GM23338 (cell line): ENCODE data around the gene OR8J3.

Experiments
- CREB1 ChIP-seq: fragments of 250-450 bp; sonication (Bioruptor Pico); IDR thresholded peaks from 2 replicates; pipeline ENCODE4 v1.5.0; 2020; ENCODE audit warnings: low read depth, mild to moderate bottlenecking, moderate library complexity
- EZH2 ChIP-seq: fragments of 200-600 bp; sonication (generic); IDR thresholded peaks from one replicate; pipeline ENCODE4 v1.8.0; 2017; ENCODE audit warnings: antibody characterized with exemption, mild to moderate bottlenecking, low read depth; ENCODE audit not compliant: unreplicated experiment
- EZH2phosphoT487 ChIP-seq: fragments of 200-600 bp; sonication (generic); IDR thresholded peaks from one replicate; pipeline ENCODE4 v1.8.1; 2018; ENCODE audit warnings: antibody characterized with exemption; ENCODE audit not compliant: unreplicated experiment
- JUNB ChIP-seq: IDR thresholded peaks from one replicate; pipeline ENCODE4 v1.6.1; 2016; ENCODE audit warnings: antibody characterized with exemption; ENCODE audit not compliant: unreplicated experiment
- NANOG ChIP-seq: IDR thresholded peaks from 2 replicates; pipeline ENCODE4 v1.6.1; 2016; ENCODE audit warnings: antibody characterized with exemption, borderline replicate concordance
- POLR2AphosphoS5 ChIP-seq: IDR thresholded peaks from 2 replicates; pipeline ENCODE4 v1.6.1; 2016; ENCODE audit warnings: antibody characterized with exemption, low read depth
- ZNF114 ChIP-seq: fragments of 250-450 bp; sonication (Bioruptor Pico); IDR thresholded peaks from 2 replicates; pipeline ENCODE4 v1.5.0; 2020; ENCODE audit warnings: mild to moderate bottlenecking, moderate library complexity
- ZNF331 ChIP-seq: fragments of 250-450 bp; sonication (Bioruptor Pico); IDR thresholded peaks from 2 replicates; pipeline ENCODE4 v1.5.0; 2020; ENCODE audit warnings: low read depth, mild to moderate bottlenecking, moderate library complexity
- TF ChIP-seq, protein P1 (sequence below), 2 experiments: fragments of 200-600 bp in 1 of 2; sonication (generic) in 1 of 2; conservative IDR thresholded peaks; 2 replicates each; pipeline versions ENCODE4 v1.5.1 to v1.6.1; 2016 to 2017; ENCODE audit warnings: antibody characterized with exemption in 2 of 2, low read depth in 2 of 2, mild to moderate bottlenecking in 2 of 2, moderate library complexity in 1 of 2
- TF ChIP-seq, protein P2 (sequence below): IDR thresholded peaks from 2 replicates; pipeline ENCODE4 v1.6.1; 2016; ENCODE audit warnings: antibody characterized with exemption
- TF ChIP-seq, protein P3 (sequence below): IDR thresholded peaks from one replicate; pipeline ENCODE4 v1.6.1; 2018; ENCODE audit warnings: antibody characterized with exemption; ENCODE audit not compliant: unreplicated experiment
- TF ChIP-seq, protein P4 (sequence below): fragments of 250-450 bp; sonication (Bioruptor Pico); IDR thresholded peaks from 2 replicates; pipeline ENCODE4 v1.5.0; 2020; ENCODE audit warnings: mild to moderate bottlenecking, moderate library complexity

DNA sequence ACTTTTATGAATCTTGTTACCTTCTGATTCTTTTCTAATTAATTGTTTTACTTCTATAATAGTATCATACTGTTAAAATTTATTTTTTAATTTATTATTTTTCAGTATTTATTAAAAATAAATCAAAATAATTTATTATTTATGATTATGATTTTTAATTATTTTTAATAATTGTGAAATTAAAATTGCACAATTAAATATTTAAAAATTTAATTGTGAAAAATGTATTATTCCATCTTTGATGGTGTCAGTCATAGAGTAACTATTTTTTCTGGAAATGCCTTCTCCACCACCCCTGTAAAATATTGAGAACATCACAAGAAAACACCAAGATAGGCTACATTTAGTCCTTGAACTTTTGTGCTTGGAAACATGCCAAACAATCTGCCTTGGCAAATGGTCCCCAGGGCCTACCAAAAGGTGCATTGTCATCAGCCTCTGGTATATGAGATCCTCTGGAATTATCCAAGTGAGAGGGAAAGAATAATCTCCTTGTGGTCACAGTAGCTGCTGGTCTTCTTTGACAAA lies 36.7 kb downstream of the OR8J3 start, which contains the start of gene OR8H2:
- TF ChIP-seq JUNB: no peak
- TF ChIP-seq, protein P1, sequence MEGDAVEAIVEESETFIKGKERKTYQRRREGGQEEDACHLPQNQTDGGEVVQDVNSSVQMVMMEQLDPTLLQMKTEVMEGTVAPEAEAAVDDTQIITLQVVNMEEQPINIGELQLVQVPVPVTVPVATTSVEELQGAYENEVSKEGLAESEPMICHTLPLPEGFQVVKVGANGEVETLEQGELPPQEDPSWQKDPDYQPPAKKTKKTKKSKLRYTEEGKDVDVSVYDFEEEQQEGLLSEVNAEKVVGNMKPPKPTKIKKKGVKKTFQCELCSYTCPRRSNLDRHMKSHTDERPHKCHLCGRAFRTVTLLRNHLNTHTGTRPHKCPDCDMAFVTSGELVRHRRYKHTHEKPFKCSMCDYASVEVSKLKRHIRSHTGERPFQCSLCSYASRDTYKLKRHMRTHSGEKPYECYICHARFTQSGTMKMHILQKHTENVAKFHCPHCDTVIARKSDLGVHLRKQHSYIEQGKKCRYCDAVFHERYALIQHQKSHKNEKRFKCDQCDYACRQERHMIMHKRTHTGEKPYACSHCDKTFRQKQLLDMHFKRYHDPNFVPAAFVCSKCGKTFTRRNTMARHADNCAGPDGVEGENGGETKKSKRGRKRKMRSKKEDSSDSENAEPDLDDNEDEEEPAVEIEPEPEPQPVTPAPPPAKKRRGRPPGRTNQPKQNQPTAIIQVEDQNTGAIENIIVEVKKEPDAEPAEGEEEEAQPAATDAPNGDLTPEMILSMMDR (conservative IDR thresholded peaks at IDR 0.05; ENCODE audit: low read depth in 2 of 2): no peak
- TF ChIP-seq, protein P2, sequence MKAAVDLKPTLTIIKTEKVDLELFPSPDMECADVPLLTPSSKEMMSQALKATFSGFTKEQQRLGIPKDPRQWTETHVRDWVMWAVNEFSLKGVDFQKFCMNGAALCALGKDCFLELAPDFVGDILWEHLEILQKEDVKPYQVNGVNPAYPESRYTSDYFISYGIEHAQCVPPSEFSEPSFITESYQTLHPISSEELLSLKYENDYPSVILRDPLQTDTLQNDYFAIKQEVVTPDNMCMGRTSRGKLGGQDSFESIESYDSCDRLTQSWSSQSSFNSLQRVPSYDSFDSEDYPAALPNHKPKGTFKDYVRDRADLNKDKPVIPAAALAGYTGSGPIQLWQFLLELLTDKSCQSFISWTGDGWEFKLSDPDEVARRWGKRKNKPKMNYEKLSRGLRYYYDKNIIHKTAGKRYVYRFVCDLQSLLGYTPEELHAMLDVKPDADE: no peak
- no peak for TF ChIP-seq EZH2phosphoT487
- no peak for TF ChIP-seq CREB1 (CRISPR knock-in tag)
- TF ChIP-seq, protein P3, sequence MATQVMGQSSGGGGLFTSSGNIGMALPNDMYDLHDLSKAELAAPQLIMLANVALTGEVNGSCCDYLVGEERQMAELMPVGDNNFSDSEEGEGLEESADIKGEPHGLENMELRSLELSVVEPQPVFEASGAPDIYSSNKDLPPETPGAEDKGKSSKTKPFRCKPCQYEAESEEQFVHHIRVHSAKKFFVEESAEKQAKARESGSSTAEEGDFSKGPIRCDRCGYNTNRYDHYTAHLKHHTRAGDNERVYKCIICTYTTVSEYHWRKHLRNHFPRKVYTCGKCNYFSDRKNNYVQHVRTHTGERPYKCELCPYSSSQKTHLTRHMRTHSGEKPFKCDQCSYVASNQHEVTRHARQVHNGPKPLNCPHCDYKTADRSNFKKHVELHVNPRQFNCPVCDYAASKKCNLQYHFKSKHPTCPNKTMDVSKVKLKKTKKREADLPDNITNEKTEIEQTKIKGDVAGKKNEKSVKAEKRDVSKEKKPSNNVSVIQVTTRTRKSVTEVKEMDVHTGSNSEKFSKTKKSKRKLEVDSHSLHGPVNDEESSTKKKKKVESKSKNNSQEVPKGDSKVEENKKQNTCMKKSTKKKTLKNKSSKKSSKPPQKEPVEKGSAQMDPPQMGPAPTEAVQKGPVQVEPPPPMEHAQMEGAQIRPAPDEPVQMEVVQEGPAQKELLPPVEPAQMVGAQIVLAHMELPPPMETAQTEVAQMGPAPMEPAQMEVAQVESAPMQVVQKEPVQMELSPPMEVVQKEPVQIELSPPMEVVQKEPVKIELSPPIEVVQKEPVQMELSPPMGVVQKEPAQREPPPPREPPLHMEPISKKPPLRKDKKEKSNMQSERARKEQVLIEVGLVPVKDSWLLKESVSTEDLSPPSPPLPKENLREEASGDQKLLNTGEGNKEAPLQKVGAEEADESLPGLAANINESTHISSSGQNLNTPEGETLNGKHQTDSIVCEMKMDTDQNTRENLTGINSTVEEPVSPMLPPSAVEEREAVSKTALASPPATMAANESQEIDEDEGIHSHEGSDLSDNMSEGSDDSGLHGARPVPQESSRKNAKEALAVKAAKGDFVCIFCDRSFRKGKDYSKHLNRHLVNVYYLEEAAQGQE: no peak
- TF ChIP-seq POLR2AphosphoS5: no peak
- TF ChIP-seq EZH2: no peak
- no peak for TF ChIP-seq ZNF331 (CRISPR knock-in tag)
- TF ChIP-seq, protein P4, sequence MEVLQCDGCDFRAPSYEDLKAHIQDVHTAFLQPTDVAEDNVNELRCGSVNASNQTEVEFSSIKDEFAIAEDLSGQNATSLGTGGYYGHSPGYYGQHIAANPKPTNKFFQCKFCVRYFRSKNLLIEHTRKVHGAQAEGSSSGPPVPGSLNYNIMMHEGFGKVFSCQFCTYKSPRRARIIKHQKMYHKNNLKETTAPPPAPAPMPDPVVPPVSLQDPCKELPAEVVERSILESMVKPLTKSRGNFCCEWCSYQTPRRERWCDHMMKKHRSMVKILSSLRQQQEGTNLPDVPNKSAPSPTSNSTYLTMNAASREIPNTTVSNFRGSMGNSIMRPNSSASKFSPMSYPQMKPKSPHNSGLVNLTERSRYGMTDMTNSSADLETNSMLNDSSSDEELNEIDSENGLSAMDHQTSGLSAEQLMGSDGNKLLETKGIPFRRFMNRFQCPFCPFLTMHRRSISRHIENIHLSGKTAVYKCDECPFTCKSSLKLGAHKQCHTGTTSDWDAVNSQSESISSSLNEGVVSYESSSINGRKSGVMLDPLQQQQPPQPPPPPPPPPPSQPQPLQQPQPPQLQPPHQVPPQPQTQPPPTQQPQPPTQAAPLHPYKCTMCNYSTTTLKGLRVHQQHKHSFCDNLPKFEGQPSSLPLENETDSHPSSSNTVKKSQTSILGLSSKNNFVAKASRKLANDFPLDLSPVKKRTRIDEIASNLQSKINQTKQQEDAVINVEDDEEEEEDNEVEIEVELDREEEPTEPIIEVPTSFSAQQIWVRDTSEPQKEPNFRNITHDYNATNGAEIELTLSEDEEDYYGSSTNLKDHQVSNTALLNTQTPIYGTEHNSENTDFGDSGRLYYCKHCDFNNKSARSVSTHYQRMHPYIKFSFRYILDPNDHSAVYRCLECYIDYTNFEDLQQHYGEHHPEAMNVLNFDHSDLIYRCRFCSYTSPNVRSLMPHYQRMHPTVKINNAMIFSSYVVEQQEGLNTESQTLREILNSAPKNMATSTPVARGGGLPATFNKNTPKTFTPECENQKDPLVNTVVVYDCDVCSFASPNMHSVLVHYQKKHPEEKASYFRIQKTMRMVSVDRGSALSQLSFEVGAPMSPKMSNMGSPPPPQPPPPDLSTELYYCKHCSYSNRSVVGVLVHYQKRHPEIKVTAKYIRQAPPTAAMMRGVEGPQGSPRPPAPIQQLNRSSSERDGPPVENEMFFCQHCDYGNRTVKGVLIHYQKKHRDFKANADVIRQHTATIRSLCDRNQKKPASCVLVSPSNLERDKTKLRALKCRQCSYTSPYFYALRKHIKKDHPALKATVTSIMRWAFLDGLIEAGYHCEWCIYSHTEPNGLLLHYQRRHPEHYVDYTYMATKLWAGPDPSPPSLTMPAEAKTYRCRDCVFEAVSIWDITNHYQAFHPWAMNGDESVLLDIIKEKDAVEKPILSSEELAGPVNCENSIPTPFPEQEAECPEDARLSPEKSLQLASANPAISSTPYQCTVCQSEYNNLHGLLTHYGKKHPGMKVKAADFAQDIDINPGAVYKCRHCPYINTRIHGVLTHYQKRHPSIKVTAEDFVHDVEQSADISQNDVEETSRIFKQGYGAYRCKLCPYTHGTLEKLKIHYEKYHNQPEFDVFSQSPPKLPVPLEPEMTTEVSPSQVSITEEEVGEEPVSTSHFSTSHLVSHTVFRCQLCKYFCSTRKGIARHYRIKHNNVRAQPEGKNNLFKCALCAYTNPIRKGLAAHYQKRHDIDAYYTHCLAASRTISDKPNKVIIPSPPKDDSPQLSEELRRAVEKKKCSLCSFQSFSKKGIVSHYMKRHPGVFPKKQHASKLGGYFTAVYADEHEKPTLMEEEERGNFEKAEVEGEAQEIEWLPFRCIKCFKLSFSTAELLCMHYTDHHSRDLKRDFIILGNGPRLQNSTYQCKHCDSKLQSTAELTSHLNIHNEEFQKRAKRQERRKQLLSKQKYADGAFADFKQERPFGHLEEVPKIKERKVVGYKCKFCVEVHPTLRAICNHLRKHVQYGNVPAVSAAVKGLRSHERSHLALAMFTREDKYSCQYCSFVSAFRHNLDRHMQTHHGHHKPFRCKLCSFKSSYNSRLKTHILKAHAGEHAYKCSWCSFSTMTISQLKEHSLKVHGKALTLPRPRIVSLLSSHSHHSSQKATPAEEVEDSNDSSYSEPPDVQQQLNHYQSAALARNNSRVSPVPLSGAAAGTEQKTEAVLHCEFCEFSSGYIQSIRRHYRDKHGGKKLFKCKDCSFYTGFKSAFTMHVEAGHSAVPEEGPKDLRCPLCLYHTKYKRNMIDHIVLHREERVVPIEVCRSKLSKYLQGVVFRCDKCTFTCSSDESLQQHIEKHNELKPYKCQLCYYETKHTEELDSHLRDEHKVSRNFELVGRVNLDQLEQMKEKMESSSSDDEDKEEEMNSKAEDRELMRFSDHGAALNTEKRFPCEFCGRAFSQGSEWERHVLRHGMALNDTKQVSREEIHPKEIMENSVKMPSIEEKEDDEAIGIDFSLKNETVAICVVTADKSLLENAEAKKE: no peak
- TF ChIP-seq ZNF114: no peak
- TF ChIP-seq NANOG: no peak
